Measurements from ENCODE around the gene PES1.

The PES1 gene

DNA sequence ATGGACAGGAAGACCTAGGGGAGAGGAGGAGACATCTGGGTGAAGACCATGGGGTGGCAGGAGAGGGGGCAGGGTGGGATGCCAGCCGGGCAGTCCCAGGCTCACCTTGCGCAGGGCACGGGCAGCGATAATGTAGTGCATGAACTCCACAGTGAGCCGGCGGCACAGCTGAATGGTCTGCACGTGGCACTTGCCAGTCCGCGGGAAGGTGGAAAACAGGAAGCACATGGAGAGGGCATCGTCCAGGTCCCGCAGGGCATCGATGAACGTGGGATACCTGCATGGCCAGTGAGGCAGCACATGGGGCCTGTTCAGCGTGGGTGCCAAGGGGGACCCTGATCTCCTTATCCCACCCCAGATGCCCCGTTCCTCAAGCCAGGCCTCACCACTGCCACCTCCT is 7.3 kb downstream of the PES1 start:
- H3K4me3 ChIP-seq (ENCODE audit: low read length), result no peak overlapping the region
- DNase-seq (ENCODE audit: low read depth), result no peak
- TF ChIP-seq, protein P1, sequence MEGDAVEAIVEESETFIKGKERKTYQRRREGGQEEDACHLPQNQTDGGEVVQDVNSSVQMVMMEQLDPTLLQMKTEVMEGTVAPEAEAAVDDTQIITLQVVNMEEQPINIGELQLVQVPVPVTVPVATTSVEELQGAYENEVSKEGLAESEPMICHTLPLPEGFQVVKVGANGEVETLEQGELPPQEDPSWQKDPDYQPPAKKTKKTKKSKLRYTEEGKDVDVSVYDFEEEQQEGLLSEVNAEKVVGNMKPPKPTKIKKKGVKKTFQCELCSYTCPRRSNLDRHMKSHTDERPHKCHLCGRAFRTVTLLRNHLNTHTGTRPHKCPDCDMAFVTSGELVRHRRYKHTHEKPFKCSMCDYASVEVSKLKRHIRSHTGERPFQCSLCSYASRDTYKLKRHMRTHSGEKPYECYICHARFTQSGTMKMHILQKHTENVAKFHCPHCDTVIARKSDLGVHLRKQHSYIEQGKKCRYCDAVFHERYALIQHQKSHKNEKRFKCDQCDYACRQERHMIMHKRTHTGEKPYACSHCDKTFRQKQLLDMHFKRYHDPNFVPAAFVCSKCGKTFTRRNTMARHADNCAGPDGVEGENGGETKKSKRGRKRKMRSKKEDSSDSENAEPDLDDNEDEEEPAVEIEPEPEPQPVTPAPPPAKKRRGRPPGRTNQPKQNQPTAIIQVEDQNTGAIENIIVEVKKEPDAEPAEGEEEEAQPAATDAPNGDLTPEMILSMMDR (conservative IDR thresholded peaks at IDR 0.05; ENCODE audit: low read length), result no peak

DNA sequence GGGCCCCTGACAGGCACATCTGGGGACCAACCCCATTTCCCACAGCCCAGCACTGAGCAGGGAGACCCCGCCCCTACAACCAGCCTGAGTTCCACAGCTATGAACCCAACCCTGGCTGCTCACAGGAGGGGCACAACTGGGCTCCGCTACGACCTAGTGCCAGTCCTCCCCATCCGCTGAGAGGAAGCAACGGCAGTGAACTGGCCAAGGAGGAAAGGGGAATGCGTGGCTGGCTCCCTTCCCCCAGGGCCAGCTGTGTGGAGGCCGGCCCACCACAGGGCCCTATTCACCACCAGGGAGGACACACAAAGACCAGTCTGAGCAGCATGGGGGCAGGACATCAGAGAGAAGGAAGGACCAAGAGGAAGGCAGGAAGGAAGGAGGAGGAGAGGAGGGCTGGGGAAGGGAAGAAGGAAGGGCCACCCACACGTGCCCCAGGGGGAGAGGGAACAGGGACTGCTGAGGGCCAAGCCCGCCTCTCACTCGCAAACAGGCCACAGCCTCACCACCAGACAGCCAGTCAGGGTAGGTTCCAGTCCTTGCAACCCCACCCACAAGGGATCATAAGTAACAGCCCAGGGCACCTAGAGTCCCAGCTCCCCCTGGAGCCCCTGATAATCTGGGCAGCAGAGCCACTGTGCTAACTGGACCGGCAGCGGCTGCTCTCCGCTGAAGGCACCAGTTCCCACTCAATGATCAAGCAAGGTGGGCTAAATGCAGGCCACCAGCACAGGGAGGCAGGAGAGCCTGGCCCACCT is 8.7 kb downstream of the PES1 start:
- no peak overlapping the region for H3K4me3 ChIP-seq (ENCODE audit: low read length)
- TF ChIP-seq, protein P1 (conservative IDR thresholded peaks at IDR 0.05; ENCODE audit: low read length), result no peak
- DNase-seq (ENCODE audit: low read depth), result no peak

DNA sequence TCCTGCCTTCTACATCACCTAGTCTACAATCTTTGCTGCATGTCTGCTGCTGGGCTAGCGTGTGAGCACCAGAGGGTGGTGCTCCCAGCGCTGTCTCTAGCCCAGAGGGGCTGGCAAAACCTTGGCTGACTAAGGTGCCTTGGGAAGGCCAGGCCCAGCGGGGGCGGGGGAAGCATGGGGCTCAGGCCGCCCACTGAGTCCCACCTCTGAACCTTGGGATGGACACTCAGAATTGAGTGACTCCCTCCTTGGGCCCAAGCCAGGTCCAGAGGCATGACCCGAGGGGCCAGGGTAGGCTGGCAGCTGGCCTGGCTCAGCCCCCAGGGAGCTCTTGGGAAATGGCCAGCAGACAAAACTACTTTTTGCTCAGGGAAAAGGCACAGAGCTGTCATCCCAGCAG is 9.7 kb downstream of the PES1 start:
- DNase-seq (ENCODE audit: low read depth), result no peak
- TF ChIP-seq, protein P1 (conservative IDR thresholded peaks at IDR 0.05; ENCODE audit: low read length), result no peak

DNA sequence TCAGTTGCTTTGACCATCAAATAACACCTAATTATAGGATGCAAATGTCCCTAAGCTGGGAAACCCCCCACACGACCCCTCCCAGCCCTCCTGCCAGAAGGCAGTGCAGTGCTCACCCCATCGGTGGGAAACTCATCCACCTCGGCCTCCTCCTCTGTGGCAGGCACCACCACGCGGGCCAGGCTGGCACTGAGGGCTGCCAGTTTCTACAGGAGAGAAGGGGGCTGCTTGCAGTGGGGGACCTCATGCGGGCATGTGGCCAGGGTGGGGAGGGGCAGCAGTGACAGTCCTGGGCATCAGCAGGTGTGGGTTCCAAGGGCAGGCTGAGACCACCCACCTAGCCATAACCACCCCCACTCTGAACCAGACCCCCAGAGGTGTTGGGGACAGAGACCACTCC is 10.8 kb downstream of the PES1 start:
- no peak overlapping the region for H3K4me3 ChIP-seq (ENCODE audit: low read length)
- TF ChIP-seq, protein P1 (conservative IDR thresholded peaks at IDR 0.05; ENCODE audit: low read length), result no peak
- DNase-seq (ENCODE audit: low read depth), result no peak

More for the DNA sequence above, 9.7 kb downstream of the PES1 start:
- no peak overlapping the region for H3K4me3 ChIP-seq (ENCODE audit: low read length)

DNA sequence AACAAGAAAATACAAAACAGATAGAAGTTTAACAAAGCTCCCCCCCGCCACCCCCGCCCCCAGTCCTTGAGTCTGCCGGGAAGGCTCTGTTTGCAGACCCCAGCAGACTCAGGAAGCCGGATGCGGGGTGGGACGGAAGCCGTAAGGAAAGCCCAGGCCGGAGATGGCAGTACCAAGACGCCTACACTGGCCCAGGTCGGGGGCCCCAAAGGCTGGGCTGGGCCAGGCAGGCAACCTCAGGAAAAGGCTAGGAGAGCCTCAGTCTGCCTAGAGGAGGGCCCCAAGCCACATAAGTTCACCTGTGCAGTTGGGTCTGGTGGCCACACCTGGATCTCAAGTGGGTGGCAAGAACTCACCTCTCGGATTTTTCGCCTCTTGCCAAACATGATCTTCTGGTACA is 13.2 kb downstream of the PES1 start:
- H3K4me3 ChIP-seq (ENCODE audit: low read length), result no peak overlapping the region
- TF ChIP-seq, protein P1 (conservative IDR thresholded peaks at IDR 0.05; ENCODE audit: low read length), result no peak

DNA sequence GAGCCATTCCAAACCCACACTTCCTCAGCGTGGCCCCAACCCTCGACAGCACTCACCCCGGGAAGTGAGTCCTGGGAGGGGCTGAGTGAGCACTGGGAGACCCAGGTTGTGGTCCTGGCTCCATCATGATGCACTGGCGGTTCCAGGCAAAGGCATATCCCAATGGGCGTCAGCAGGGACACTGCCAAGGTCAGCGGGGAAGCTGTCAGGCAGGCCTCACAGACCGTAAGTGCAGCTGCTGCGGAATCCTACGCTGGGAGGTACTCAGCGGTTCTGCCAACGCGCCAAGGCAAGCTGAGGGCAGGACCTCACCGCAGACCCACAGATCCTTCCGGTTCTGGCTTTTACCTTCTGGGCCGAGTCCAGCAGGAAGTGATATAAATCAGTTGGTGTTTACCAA is 15.9 kb downstream of the PES1 start:
- DNase-seq (ENCODE audit: low read depth), result no peak
- no peak overlapping the region for H3K4me3 ChIP-seq (ENCODE audit: low read length)
- TF ChIP-seq, protein P1 (conservative IDR thresholded peaks at IDR 0.05; ENCODE audit: low read length), result no peak

More for the DNA sequence above, 13.2 kb downstream of the PES1 start:
- no peak for DNase-seq (ENCODE audit: low read depth)

DNA sequence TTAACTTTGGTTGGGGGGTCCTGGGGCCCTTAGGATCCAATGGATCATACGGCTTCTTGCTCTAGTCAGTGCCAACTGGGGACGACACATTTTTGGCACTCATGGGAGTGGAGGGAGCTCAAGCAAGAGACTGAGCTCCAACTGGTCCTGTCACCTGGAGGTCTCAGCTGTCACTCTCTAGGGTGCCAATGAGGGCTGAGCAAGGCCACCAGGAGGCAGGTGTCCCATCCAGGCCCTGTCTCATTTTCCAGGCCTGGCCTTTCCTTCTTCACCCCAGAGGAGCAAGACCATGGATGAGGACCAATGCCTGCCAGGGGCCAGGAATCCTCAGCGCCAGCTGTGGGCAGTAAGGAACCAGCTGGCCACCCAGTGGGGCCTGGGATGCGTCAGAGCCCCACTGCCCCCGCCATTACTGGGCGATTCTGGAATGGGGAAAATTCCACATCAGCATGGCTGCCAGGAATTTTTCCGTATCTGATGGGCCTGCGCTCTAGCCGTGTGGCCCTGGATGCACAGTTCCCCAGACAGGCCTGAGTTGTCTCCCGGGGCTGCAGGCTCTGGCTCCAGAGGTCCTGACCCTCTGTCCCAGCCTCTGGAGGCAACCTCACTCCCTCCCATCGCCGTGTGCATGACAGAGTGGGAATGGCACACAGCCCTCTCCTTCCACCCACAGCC is 16.6 kb downstream of the PES1 start:
- TF ChIP-seq, protein P1 (conservative IDR thresholded peaks at IDR 0.05; ENCODE audit: low read length), result no peak
- DNase-seq (ENCODE audit: low read depth), result peak; percentile 60
- no peak overlapping the region for H3K4me3 ChIP-seq (ENCODE audit: low read length)
